SU-DHL-6 (cell line): ENCODE measurements around the gene NKAIN4.

ENCODE experiments used
- H2AFZ ChIP-seq: fragments of 200-600 bp; sonication (generic); 2 replicates; pipeline ENCODE4 v1.6.1; 2014; ENCODE audit warnings: low read depth, mild to moderate bottlenecking, moderate library complexity, mixed read lengths, antibody characterized with exemption, low read length; ENCODE audit not compliant: severe bottlenecking
- H3F3A ChIP-seq: fragments of 200-600 bp; shearing (Covaris generic); 2 replicates; pipeline ENCODE4 v1.6.0; 2016; ENCODE audit warnings: antibody characterized with exemption, mild to moderate bottlenecking; ENCODE audit not compliant: insufficient read depth
- H3K27ac ChIP-seq: fragments of 200-600 bp; sonication (generic); 2 replicates; pipeline ENCODE4 v1.5.1; 2016; ENCODE audit warnings: low read depth, mild to moderate bottlenecking, low read length, moderate library complexity, mixed read lengths
- H3K27me3 ChIP-seq: fragments of 200-600 bp; sonication (generic), shearing (Covaris generic); 2 replicates; pipeline ENCODE4 v1.6.0; 2014; ENCODE audit warnings: mild to moderate bottlenecking, low read length
- H3K36me3 ChIP-seq: fragments of 200-600 bp; sonication (generic); 2 replicates; pipeline ENCODE4 v1.6.1; 2014; ENCODE audit warnings: mild to moderate bottlenecking, low read length, mixed read lengths
- H3K4me2 ChIP-seq: fragments of 300-600, 200-600 bp; shearing (Covaris generic), sonication (generic); 2 replicates; pipeline ENCODE4 v1.6.0; 2014; ENCODE audit warnings: low read length, low read depth, mild to moderate bottlenecking; ENCODE audit not compliant: poor library complexity, severe bottlenecking
- H3K4me3 ChIP-seq: fragments of 200-600 bp; sonication (generic); 2 replicates; pipeline ENCODE4 v1.5.1; 2014; ENCODE audit warnings: antibody characterized with exemption, low read length, mild to moderate bottlenecking, mixed read lengths; ENCODE audit not compliant: insufficient read depth, poor library complexity, severe bottlenecking
- H3K79me2 ChIP-seq: fragments of 200-600 bp; sonication (generic); 2 replicates; pipeline ENCODE4 v1.6.1; 2014; ENCODE audit warnings: mild to moderate bottlenecking, low read length, moderate library complexity; ENCODE audit not compliant: insufficient read depth
- H3K9ac ChIP-seq: fragments of 200-600 bp; sonication (generic); 2 replicates; pipeline ENCODE4 v1.7.0; 2014; ENCODE audit warnings: mild to moderate bottlenecking, low read length
- H3K9me2 ChIP-seq: fragments of 200-600 bp; sonication (generic); replicated peaks from 2 replicates; pipeline ENCODE4 v1.6.1; 2014; ENCODE audit warnings: low read length; ENCODE audit not compliant: insufficient read depth
- H3K9me3 ChIP-seq: fragments of 200-600 bp; sonication (generic); 2 replicates; pipeline ENCODE4 v1.6.1; 2014; ENCODE audit warnings: low read length, mixed read lengths; ENCODE audit not compliant: insufficient read depth
- H4K20me1 ChIP-seq: fragments of 200-600 bp; sonication (generic); 2 replicates; pipeline ENCODE4 v1.6.1; 2014; ENCODE audit warnings: low read depth, mild to moderate bottlenecking, antibody characterized with exemption, low read length, moderate library complexity, mixed read lengths
- CTCF ChIP-seq: fragments of 200-600 bp; sonication (generic); IDR thresholded peaks from one replicate; pipeline ENCODE4 v1.5.1; 2017; ENCODE audit warnings: antibody characterized with exemption, mild to moderate bottlenecking, low read length, moderate library complexity; ENCODE audit not compliant: insufficient read depth, poor library complexity, severe bottlenecking
- EZH2phosphoT487 ChIP-seq: fragments of 200-600 bp; sonication (generic), shearing (Covaris generic); conservative IDR thresholded peaks from 2 replicates; pipeline ENCODE4 v1.6.1; 2018; ENCODE audit warnings: mild to moderate bottlenecking, antibody characterized with exemption, low read length, moderate library complexity, mixed read lengths

NKAIN4 gene

GRCh38 chr20:63212393-63212730 is 41.9 kb downstream of the NKAIN4 start:
- peaks cover 12% of the 10 kb centered on the region; the same call in 1 of the 2 replicates for H3K36me3 ChIP-seq
- H3K4me2 ChIP-seq, result no peak overlapping the region
- no peak overlapping the region for H3K27ac ChIP-seq
- H3F3A ChIP-seq, result no peaks in the 10 kb centered on the region
- no peaks in the 10 kb centered on the region for H3K27me3 ChIP-seq
- H3K9me2 ChIP-seq, result no peaks in the 10 kb centered on the region
- H3K9ac ChIP-seq, result no peak overlapping the region
- peaks cover 83% of the 10 kb centered on the region for H3K79me2 ChIP-seq
- no peaks in the 10 kb centered on the region for H3K9me3 ChIP-seq
- no peak overlapping the region for H3K4me3 ChIP-seq
- H4K20me1 ChIP-seq, result peaks cover 33% of the 10 kb centered on the region; the same call in 1 of the 2 replicates
- TF ChIP-seq CTCF, result no peak
- no peak for TF ChIP-seq EZH2phosphoT487
- no peak overlapping the region for H2AFZ ChIP-seq

- Histone ChIP-seq H3K27ac (no peak overlapping the region), H3K9me3 (no peaks in the 10 kb centered on the region), H3K9ac (no peak overlapping the region), H3K9me2 (no peaks in the 10 kb centered on the region), H2AFZ (no peak overlapping the region), H3K27me3 (no peaks in the 10 kb centered on the region), H3K4me3 (no peak overlapping the region), H3K4me2 (no peak overlapping the region), H4K20me1 (peaks cover 33% of the 10 kb centered on the region; the same call in 1 of the 2 replicates), H3K79me2 (peaks cover 94% of the 10 kb centered on the region), H3K36me3 (peaks cover 12% of the 10 kb centered on the region; the same call in 1 of the 2 replicates), H3F3A (no peaks in the 10 kb centered on the region)
- no peak for TF ChIP-seq CTCF
- TF ChIP-seq EZH2phosphoT487, result no peak
Measured at GRCh38 chr20:63210011-63210605, 44.2 kb downstream of the NKAIN4 start.

- Histone ChIP-seq H3K27ac (no peak overlapping the region), H2AFZ (no peak overlapping the region), H3K79me2 (peaks cover 89% of the 10 kb centered on the region), H3F3A (no peaks in the 10 kb centered on the region), H3K36me3 (peaks cover 2% of the 10 kb centered on the region; the same call in 1 of the 2 replicates), H3K9ac (no peak overlapping the region), H4K20me1 (peaks cover 21% of the 10 kb centered on the region; the same call in 1 of the 2 replicates), H3K4me2 (no peak overlapping the region), H3K27me3 (no peaks in the 10 kb centered on the region), H3K9me2 (no peaks in the 10 kb centered on the region), H3K4me3 (no peak overlapping the region), H3K9me3 (no peaks in the 10 kb centered on the region)
- TF ChIP-seq CTCF, result no peak
- no peak for TF ChIP-seq EZH2phosphoT487
Measured at GRCh38 chr20:63208346-63208909, 45.8 kb downstream of the NKAIN4 start.
